NCI-H460 (cell line): ENCODE results near the gene VSIG4. TPM values are rescaled to one million over a fixed set of nuclear protein-coding genes. Genes with fewer than 3 reads are reported as not detected.

ENCODE experiments used
- DNase-seq: peaks from one replicate; pipeline ENCODE4 v3.0.0-alpha.2; 2016; ENCODE audit warnings: low read depth; ENCODE audit errors: extremely low read depth
- total RNA-seq: library from RNA; depleted of rRNA; stranded (reverse); fragments of >200 nt; shearing (Covaris generic); gene quantifications from 2 replicates; pipeline ENCODE4 v1.2.3, GENCODE V29; 2014

VSIG4 gene
- total RNA-seq, 1 experiment from 2014 or later = not detected

DNA sequence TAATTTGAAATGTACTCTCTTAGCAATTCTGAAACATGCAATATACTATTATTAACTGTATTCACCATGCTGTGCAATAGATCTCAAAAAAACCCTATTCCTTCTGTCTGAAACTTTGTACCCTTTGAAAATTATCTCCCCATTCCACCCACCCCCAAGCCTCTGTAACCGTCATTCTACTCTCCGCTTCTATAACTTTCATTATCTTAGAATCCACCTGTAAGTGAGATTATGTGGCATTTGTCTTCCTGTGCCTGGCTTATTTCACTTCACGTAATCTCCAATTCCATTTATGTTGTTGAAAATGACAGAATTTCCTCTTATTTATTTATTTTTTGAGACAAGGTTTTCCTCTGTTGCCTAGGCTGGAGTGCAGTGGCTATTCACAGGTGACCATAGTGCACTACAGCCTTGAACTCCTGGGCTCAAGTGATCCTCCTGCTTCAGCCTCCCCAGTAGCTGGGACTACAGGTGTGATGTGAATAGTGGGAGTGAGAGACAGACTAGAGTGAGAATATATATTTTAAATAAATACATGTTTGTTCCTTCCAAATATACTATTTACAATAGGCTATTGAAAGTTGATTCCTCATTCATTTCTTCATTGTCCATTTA lies 30.5 kb downstream of the VSIG4 start:
- DNase-seq = no peak

DNA sequence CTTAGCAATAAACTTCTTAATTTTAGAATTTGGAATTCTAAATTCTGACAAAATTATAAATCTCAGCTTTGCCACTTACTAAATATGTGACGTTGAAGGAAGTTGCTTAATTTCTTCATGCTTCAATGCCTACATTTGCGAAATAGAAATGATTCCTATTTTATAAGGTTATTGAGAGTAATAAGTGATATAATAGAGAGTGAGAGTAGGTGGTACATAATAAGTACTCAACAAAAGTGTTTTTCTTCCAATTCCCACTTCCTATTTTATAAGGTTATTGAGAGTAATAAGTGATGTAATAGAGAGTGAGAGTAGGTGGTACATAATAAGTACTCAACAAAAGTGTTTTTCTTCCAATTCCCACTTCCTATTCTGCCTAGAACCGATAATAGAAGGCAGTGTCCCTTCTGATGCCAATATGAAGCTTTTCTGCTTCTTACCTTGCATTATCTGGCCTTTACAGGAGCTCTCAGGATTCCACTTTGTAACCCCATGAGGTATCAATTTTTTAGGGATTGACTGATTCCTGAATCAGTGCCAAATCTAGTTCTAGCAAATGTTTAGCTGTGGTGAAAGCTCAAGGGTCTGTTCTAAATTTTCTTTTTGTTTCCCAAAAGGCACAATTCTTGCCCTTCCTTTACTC lies 31.4 kb downstream of the VSIG4 start:
- no peak for DNase-seq

DNA sequence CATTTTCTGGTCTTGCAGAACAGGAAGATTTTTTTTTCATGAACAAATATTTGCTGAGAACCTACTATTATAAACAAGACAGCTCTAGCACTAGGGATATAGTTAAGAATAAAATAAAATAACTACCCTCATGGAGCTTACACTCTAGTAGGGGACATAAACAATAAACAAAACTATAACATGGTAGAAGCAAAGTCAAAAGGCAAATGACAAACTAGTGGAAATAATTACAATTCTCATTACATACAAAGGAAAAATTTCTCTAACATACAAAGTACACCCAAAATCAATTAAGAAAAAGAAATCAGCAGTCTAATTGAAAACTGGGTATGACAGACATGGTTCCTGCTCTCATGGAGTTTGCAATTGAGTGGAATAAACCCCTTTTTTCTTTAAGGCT lies 32.0 kb downstream of the VSIG4 start:
- DNase-seq = no peak

DNA sequence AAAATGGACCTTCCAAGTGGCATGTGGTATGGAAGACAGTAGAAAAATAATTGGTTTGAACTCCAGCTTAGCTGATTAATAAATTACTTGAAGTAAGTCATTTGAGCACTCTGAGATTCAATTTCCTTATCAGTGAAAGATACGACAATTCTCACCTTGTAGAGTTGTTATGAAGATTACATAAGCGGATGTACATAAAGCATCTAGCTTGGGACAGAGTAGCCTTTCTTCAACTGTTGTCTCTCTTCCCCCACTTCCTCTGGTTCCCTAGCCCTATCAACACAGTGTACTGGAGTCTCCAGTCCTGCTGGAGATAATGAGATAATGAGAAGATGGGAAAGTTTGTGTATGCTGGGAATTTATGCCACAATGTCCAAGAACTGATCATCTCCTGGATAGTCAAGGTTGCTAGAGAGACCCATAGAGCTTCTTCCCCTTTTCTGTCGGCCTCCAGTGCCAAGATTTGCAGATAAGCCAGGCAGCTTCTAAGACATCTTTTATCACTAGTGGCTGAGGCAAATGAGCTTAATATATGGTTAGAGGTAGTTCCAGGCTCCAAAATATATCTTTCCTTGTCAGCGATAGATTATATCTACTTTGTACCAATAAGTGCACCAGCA lies 33.9 kb downstream of the VSIG4 start:
- DNase-seq = no peak

DNA sequence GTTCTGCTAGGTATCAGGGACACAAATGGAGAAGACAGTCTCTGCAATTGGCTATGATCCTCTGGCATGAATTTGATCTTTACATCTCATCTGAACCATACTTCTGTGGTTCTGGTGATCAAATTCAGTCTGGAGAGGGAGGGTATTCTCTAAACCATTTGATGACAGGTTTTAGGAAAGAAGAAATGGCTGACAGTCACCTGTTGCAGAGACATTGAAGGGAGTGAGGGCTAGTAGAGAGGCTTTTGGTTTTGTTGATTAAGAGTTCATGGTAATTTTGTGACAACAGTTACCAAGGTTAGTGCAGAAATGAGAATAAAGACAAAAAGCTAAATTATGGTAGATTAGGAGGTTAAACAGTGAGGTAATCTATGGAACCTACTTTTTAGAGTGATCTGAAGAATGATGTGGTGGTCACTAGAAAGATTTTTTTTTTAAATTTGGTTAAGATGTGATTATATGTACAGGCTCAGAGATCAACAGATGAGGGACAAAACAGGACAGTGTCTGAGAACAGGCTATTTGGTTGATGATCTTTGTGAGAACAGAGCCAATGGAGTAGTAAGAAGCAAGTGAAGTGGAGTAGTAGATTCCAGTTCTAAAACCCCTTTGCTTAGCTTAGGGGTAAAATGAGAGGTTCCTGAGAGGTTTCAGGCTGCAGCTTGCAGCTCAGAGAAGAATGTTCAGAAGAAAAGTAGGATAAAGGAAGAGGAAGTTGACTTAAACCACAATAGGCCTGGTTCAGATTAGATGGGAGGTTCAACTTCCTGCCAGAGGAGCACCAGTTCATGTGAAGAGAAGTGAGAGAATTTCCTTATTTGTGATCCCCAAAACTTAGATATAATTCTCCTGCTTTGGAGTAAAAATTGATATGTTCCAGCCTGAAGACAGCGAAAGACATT lies 34.7 kb downstream of the VSIG4 start:
- no peak for DNase-seq

DNA sequence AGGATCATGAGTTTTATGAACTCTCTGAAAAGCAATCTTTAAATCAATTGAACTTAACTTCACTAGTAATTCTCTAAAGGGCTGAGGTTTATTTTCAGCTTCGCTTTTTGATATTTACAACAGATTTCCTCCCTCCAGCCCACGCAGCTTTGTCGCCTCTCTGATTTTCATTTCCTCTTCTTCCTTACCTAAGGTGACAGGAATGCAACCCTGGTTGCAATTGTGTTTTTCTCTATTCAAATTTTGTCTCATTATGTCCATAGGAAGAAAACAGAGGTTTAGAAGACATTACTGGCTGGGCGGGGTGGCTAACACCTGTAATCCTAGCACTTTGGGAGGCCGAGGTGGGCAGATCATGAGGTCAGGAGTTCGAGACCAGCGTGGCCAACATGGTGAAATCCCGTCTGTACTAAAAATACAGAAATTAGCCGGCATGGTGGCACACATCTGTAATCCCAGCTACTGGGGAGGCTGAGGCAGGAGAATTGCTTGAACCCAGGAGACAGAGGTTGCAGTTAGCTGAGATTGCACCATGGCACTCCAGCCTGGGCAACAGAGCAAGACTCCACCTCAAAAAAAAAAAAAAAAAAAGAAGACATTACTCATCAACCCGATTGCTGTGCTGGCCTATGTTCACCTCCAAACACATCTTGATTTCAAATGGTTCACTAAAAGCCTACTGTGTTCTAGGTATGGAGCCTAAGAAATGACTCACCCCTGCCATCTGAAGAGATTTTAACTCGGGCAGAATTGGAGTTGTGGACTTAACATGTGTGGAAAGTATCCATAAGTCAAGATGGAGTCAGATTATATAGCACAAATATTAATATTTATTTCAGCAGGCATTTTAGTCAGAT lies 36.8 kb downstream of the VSIG4 start:
- no peak for DNase-seq

DNA sequence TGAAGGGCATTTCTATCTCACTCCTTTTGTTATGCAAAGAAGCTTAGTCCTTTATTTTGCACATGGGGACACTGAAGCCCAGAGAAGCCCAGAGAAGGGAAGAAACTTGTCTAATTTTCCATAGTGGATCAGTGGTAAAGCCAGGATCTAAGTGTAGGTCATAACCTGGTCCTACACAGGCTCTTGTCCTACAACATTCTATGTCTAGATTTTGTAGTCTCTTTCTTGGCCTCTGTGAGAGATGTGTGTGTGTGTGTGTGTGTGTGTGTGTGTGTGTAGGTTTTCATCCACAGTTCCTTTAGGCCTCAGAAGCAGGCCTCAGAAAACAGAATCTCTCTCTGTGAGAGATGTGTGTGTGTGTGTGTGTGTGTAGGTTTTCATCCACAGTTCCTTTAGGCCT lies 38.3 kb downstream of the VSIG4 start:
- no peak for DNase-seq

DNA sequence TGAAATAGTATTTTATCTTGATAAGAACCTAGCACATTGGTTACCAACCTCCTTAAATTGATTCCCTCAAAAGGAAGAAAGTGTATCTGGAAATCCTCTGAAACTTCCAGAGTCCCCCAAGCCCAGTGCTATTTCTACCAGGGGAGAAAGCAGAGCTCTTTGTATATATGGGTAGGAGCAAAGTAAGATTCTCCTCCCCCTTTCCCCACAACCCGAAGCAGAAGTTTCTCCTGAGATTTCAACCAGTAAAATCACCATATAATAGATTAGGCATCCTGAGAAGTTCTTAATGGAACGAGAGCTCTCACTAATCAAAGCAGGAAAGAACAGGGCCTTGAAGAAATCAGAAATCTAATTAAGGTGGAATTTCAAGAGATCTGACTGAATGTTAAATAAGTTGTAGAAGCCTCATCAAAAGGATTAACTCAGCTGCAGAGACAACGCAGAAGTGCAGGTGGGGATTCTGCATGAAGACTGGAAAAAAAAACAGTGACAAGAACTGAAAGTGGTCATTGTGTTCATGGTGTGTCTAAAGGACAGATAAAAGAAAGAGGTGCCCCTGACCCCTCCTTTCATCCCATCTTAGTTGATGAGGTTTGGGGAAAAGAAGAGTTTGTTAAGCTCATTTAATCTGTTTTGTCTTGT lies 39.1 kb downstream of the VSIG4 start:
- DNase-seq = no peak

DNA sequence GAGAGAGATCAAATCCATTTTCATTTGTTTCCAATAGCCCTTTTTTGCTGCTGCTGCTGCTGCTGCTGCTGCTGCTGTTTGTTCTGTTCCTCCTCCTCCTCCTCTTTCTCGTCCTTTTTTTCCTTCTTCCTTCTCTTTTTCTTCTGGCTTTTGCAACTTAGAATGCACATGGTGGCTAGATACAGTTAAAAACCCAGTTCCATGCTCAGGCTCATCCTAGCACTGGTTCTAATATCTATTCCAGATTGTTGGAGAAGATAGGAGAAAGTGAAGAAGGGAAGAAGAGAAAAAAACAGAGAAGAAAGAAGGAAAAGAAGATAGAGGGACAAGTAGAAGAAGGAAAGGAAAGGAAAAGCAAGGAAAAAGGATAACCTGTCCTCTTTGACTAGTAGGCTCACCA lies 39.7 kb downstream of the VSIG4 start:
- DNase-seq = no peak

DNA sequence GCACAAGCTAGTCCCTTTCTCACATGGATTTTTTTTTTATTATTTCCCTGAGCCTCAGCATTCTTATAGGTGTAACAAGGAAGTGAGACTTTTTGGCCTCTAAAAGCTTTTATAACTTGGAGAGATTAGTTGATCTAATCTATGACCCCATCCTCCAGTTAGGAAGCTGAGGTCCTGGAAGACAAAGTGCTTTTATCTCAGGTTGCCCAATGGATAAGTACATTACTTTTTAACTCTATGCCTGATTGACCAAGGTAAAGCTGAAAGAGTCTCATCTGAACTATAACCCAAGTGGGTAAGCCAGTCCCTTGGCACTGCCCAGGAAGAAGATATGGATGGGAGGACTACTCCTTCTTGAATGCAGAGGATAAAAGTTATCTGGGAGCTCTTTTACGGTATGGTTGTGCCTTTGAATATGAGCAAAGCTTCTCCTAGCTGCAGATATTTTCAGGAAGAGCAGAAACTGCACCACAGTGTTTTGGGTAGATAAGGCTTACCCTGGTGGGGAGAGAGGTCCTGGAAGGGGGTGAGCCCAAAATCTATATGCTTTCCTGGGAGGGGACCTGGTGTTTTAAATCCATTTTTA lies 40.2 kb downstream of the VSIG4 start:
- DNase-seq = no peak

DNA sequence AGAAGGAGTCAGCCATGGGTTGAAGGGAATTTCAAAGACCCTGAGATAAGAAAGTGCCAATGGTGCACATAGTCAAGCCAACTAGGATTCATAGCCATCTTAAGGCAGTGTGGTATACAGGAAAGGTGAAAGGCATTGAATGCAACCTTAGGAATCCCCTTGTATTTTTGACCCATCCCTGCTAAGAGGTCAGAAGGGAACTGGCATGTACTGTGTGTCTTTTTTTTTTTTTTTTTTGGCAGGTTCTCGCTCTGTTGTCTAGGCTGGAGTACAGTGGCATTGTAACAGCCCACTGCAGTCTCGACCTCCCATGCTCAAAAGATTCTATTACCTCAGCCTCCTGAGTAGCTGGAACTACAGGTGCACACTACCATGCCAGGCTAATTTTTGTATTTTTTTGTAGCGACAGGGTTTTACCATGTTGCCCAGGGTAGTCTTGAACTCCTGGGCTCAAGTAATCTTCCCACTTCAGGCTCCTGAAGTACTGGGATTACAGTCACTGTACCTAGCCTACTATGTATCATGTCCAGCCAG lies 40.8 kb downstream of the VSIG4 start:
- no peak for DNase-seq

DNA sequence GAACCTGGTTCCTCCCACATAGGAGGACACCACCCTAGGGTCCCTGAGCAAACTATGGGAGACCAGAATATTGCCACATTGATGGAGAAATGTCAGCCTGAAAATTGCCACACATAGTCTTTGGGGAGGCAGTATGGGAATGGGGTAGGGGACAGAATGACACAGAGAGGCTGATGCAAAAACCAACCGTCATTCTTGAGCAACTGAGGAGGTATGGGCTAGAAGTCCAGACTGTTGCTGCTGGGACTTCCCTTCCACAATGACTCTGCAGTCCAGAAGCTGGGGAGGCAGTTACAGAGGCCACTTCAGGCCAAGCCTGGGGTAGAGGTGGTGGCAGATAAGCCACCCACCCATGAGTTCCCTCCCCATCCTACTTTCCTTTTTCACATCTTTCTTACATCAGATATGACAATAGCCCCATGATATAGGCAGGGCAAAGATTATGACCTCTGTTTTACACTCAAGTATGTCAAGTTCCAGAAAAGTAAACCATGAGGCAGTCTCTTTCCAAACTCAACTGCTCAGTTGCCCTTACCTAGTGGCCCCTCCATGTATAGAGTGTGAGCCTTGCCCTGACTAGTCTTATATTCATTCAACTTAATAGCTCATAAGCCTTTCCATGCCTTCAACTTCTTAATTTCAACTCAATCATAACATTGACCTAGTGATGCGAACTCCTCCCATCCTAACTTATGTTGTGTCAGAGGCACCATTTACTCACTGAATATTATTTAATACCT lies 41.7 kb downstream of the VSIG4 start:
- DNase-seq = no peak

DNA sequence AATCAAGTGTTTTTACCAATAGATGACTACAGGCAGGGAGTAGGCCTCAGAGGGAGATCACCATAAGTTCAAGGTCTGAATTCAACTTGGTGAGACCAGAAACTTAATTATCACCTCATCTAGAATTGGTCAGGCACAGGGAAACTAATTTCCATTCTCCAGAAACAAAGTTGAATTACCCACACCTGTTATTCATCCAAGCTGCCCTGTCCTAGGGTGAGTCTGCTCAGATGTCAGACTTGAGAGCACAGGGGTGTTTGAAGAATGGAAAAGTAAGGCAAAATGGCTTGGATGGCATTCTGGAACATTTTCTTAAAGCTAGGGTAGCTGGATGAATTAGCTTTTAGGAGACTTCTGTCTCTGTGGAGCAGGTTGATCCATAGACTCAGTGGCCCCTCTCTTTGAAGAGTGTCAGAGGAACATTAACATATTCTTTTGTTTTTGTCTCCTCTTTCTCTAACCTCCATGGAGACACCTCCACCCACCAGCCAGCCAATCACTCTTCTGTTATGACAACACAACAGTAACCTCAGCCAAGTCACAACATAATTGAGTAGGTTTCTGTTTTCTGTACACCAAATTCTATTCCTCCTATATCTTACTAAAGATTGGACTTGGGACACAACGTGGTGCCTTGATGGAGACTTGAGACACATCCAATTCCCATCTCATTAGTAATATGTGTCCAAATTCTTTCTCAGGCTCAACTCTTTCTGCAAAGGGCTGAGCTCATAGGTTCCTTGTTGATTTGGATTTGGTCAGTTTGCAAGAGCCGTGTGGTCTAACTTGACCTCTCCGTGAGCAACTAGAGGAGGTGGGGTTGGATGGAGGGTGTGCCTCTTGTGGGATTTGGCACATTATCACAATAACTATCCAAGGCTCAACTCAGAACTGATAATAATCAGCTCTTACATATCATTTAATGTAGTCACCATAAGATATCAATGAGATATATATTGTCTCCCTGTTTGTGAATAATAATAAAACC lies 45.1 kb downstream of the VSIG4 start:
- no peak for DNase-seq

DNA sequence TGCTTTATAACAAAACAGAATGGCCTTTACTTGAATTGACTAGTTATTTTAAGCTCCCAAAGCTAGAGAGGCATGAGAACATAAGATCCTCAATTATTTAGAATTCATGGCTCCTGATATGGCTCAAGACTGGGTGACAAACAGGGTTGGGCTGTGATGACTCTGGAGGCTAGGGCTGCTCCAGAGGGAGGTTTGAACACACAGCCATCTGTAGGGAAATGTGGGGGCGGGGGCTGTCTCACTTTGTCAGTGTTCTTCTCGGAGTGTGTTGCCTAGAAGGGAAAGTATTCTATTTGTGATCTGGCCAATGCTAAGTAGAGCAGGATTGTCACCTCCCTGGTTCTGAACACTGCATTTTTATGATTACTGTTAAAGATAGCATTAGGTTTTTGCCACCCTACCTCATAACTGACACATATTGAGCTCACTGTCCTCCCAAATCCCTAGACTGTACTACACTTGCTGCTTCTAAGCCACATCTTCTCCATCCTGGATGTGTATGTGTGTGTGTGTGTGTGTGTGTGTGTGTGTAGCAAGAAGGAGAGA lies 45.9 kb downstream of the VSIG4 start:
- DNase-seq = no peak

DNA sequence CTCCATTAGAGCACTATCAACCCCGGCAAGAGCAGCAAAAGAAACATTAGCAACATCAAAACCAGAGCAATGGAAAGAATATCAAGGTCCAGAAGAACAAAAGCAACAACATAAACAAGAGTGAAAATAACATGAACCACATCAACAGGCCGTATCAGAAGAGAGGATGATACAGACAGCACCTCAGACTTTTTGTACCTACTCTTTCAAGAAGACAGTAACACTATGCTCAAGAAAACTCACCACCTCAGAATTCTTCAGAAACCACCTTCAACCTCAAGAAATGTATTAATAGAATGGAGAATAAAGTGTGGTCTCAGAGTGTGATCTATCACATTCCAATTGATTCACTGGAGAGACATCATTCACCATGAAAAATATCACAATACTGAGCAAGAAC lies 46.5 kb downstream of the VSIG4 start:
- DNase-seq = no peak

DNA sequence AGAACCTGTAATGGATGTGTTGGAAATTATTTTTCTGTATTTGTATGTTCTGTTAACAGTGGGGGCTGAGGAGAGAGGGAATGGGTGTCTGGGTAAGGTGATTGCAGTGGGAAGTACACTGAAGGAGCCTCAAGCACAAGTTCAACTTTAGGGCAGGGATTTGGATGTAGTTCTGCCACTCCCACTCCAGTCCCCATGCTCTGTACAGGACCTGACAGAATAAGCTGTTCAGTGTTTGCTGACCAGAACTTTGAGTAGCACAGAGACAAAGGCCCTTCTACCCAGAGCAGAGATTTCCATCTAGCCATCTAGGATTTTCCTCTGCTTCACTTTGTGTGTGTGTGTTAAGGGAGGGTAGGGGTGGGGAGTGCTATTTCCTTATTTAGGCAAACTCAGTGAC lies 49.2 kb downstream of the VSIG4 start:
- no peak for DNase-seq

DNA sequence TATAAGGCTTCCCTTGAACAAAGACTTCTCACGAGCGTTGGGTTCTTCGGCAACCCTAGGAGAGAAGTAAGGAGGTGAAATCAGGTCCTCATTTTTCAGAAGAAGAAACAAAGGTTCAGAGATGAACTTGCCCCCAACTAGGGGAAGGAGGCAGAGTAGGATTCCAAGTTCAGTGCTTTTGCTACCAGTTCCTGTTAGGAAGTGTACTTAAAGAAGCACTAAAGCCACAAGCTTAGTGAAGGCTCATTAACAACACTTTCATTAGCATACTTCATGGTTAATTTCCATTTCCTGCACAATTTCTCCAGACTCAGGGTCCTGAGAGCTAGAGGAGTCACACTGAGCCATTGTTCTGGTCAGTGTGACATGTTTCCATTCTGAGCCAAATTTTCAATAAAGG lies 52.1 kb downstream of the VSIG4 start:
- DNase-seq = no peak
